ENCODE data around the gene GSTO2. TPM values are rescaled to one million over a fixed set of nuclear protein-coding genes. Genes with fewer than 3 reads are reported as not detected.

The GSTO2 gene
- total and polyA plus RNA-seq, 2 of the 13 experiments (the other 11 are each of a cell fraction or from before 2014, with no cell fraction given), result 2.1 to 7.9 TPM

DNA sequence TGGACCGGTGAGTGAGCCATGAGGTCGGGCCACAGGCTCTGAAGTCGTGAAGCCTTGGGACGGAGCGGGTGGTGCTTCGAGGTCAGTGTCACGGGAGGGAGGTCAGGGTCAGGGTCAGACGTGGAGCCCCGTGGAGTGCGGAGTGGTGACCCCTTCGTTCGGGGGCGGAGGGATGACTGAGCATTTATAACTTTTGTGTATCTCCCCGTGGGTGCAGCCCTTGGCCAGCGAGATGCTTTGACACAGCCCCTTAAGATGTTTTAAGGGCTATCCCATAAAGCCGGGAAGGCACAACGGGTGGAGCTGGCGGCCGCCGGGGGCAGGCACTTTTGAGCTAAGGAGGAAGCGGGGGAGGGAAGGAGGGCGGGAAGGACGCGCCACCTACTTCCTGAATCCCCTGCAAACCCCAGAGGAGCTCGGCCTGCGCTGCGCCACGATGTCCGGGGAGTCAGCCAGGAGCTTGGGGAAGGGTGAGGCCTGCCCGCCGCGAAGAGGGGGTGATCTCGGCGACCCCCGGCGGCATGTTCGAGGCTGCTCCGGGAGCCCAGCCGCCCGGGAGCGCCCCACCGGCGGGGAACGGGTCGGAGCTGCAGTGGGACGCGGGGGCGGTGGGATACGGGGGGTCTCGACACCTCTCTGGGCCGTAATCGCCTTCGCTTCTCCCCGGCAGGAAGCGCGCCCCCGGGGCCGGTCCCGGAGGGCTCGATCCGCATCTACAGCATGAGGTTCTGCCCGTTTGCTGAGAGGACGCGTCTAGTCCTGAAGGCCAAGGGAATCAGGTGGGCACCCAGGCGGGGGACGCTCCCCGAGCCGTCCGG is 14.3 kb upstream of the GSTO2 start, which contains the start of gene GSTO1 (continued):
- TF ChIP-seq, protein P1, sequence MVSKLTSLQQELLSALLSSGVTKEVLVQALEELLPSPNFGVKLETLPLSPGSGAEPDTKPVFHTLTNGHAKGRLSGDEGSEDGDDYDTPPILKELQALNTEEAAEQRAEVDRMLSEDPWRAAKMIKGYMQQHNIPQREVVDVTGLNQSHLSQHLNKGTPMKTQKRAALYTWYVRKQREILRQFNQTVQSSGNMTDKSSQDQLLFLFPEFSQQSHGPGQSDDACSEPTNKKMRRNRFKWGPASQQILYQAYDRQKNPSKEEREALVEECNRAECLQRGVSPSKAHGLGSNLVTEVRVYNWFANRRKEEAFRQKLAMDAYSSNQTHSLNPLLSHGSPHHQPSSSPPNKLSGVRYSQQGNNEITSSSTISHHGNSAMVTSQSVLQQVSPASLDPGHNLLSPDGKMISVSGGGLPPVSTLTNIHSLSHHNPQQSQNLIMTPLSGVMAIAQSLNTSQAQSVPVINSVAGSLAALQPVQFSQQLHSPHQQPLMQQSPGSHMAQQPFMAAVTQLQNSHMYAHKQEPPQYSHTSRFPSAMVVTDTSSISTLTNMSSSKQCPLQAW (CRISPR knock-in tag; IDR thresholded peaks at IDR 0.05), result no peak
- no peak for TF ChIP-seq JUND (CRISPR knock-in tag; IDR thresholded peaks at IDR 0.05)
- TF ChIP-seq AGO2 (optimal IDR thresholded peaks at IDR 0.05; ENCODE audit: low read depth, low read length), result peak; percentile 83
- TF ChIP-seq MAFG (CRISPR knock-in tag; IDR thresholded peaks at IDR 0.05), result peak; percentile 67
- peak; percentile 78; the same call in 1 of the 2 replicates for TF ChIP-seq ZNF431 (CRISPR knock-in tag; IDR thresholded peaks at IDR 0.05; ENCODE audit: borderline replicate concordance, low read depth)
- TF ChIP-seq ZNF674 (CRISPR knock-in tag; IDR thresholded peaks at IDR 0.05; ENCODE audit: low read depth), result no peak
- TF ChIP-seq ATAD3A (CRISPR knock-in tag; IDR thresholded peaks at IDR 0.05), result no peak
- TF ChIP-seq SRY (CRISPR knock-in tag; IDR thresholded peaks at IDR 0.05), result peak; percentile 92; the same call in 1 of the 2 replicates
- TF ChIP-seq FOXK1 (CRISPR knock-in tag; IDR thresholded peaks at IDR 0.05; ENCODE audit: borderline replicate concordance, low read depth), result peak; percentile 40; the same call in 1 of the 2 replicates
- TF ChIP-seq MED13 (CRISPR knock-in tag; IDR thresholded peaks at IDR 0.05), result no peak
- TF ChIP-seq ZNF430 (CRISPR knock-in tag; IDR thresholded peaks at IDR 0.05), result no peak
- TF ChIP-seq ZIK1 (CRISPR knock-in tag; IDR thresholded peaks at IDR 0.05; ENCODE audit: borderline replicate concordance, low read depth), result no peak
- TF ChIP-seq, protein P2, sequence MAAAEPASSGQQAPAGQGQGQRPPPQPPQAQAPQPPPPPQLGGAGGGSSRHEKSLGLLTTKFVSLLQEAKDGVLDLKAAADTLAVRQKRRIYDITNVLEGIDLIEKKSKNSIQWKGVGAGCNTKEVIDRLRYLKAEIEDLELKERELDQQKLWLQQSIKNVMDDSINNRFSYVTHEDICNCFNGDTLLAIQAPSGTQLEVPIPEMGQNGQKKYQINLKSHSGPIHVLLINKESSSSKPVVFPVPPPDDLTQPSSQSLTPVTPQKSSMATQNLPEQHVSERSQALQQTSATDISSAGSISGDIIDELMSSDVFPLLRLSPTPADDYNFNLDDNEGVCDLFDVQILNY (CRISPR knock-in tag; conservative IDR thresholded peaks at IDR 0.05), result no peak
- no peak for TF ChIP-seq SETDB1 (CRISPR knock-in tag; IDR thresholded peaks at IDR 0.05; ENCODE audit: borderline replicate concordance)
- peak; percentile 27; the same call in 1 of the 2 replicates for TF ChIP-seq NFKBIZ (CRISPR knock-in tag; IDR thresholded peaks at IDR 0.05)
- TF ChIP-seq ZNF530 (CRISPR knock-in tag; IDR thresholded peaks at IDR 0.05; ENCODE audit: low read depth), result no peak
- 0 out of 2 replicates have a peak, but pooled peaks have one; percentile 40 for TF ChIP-seq ZNF468 (CRISPR knock-in tag; IDR thresholded peaks at IDR 0.05)
- no peak; the same call in 1 of the 2 replicates for TF ChIP-seq CAMTA2 (CRISPR knock-in tag; IDR thresholded peaks at IDR 0.05; ENCODE audit: borderline replicate concordance)
- TF ChIP-seq GATAD1 (CRISPR knock-in tag; IDR thresholded peaks at IDR 0.05), result peak; percentile 57; the same call in 1 of the 2 replicates
- TF ChIP-seq, protein P3, sequence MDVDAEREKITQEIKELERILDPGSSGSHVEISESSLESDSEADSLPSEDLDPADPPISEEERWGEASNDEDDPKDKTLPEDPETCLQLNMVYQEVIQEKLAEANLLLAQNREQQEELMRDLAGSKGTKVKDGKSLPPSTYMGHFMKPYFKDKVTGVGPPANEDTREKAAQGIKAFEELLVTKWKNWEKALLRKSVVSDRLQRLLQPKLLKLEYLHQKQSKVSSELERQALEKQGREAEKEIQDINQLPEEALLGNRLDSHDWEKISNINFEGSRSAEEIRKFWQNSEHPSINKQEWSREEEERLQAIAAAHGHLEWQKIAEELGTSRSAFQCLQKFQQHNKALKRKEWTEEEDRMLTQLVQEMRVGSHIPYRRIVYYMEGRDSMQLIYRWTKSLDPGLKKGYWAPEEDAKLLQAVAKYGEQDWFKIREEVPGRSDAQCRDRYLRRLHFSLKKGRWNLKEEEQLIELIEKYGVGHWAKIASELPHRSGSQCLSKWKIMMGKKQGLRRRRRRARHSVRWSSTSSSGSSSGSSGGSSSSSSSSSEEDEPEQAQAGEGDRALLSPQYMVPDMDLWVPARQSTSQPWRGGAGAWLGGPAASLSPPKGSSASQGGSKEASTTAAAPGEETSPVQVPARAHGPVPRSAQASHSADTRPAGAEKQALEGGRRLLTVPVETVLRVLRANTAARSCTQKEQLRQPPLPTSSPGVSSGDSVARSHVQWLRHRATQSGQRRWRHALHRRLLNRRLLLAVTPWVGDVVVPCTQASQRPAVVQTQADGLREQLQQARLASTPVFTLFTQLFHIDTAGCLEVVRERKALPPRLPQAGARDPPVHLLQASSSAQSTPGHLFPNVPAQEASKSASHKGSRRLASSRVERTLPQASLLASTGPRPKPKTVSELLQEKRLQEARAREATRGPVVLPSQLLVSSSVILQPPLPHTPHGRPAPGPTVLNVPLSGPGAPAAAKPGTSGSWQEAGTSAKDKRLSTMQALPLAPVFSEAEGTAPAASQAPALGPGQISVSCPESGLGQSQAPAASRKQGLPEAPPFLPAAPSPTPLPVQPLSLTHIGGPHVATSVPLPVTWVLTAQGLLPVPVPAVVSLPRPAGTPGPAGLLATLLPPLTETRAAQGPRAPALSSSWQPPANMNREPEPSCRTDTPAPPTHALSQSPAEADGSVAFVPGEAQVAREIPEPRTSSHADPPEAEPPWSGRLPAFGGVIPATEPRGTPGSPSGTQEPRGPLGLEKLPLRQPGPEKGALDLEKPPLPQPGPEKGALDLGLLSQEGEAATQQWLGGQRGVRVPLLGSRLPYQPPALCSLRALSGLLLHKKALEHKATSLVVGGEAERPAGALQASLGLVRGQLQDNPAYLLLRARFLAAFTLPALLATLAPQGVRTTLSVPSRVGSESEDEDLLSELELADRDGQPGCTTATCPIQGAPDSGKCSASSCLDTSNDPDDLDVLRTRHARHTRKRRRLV (CRISPR knock-in tag; IDR thresholded peaks at IDR 0.05), result no peak
- TF ChIP-seq, protein P4, sequence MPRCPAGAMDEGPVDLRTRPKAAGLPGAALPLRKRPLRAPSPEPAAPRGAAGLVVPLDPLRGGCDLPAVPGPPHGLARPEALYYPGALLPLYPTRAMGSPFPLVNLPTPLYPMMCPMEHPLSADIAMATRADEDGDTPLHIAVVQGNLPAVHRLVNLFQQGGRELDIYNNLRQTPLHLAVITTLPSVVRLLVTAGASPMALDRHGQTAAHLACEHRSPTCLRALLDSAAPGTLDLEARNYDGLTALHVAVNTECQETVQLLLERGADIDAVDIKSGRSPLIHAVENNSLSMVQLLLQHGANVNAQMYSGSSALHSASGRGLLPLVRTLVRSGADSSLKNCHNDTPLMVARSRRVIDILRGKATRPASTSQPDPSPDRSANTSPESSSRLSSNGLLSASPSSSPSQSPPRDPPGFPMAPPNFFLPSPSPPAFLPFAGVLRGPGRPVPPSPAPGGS (CRISPR knock-in tag; IDR thresholded peaks at IDR 0.05), result peak; percentile 60; the same call in 1 of the 2 replicates

Measured in HepG2 (cell line).